IMR-90 (cell line): ENCODE results near the gene SYT17. TPM values are rescaled to one million over a fixed set of nuclear protein-coding genes. Genes with fewer than 3 reads are reported as not detected.

ENCODE experiments used
- ATAC-seq: fragments of 200-7000 bp; cut with Tn5 transposase; 2 replicates; pipeline ENCODE4 v1.9.1; 2020; ENCODE audit warnings: low read depth, mild to moderate bottlenecking, moderate library complexity
- BruUV-seq: library from RNA; stranded (reverse); fragments of 400-500 nt; replicated peaks from 2 replicates; lab custom pipeline; 2021; lab: Mats Ljungman, UMichigan
- CTCF ChIA-PET: fragments of 300-600 bp; formaldehyde crosslinking; extraction: SDS; loops from one replicate; lab custom pipeline; 2021; ENCODE audit warnings: antibody characterized with exemption; lab: Yijun Ruan, JAX
- POLR2A ChIA-PET: fragments of 300-600 bp; sonication (Branson Sonifier 250); formaldehyde crosslinking; loops from one replicate; lab custom pipeline; 2022; ENCODE audit warnings: antibody characterized with exemption; ENCODE audit not compliant: unreplicated experiment; lab: Charles Lee
- DNase-seq: peaks from one replicate; pipeline ENCODE4 v3.0.0; 2013
- H2AFZ ChIP-seq: replicated peaks from 2 replicates; pipeline ENCODE3; 2013; ENCODE audit warnings: low read length, mild to moderate bottlenecking; ENCODE audit not compliant: poor library complexity
- H2AK5ac ChIP-seq: 2 replicates; pipeline ENCODE4 v1.6.1; 2013; ENCODE audit warnings: low read depth, low read length, inconsistent platforms
- H2AK9ac ChIP-seq: replicated peaks from 2 replicates; pipeline ENCODE3; 2013; ENCODE audit warnings: mild to moderate bottlenecking, low read depth, low read length, moderate library complexity; ENCODE audit not compliant: poor library complexity
- H2BK120ac ChIP-seq: 2 replicates; pipeline ENCODE4 v1.6.1; 2013; ENCODE audit warnings: low read depth, low read length, inconsistent platforms
- H2BK15ac ChIP-seq: 3 replicates; pipeline ENCODE4 v1.6.1; 2013; ENCODE audit warnings: low read depth, low read length, inconsistent platforms
- H2BK20ac ChIP-seq: 2 replicates; pipeline ENCODE4 v1.6.1; 2013; ENCODE audit warnings: low read depth, mild to moderate bottlenecking, inconsistent platforms, low read length, moderate library complexity
- H2BK5ac ChIP-seq: 2 replicates; pipeline ENCODE4 v1.6.1; 2013; ENCODE audit warnings: mild to moderate bottlenecking, low read depth, low read length, inconsistent platforms; ENCODE audit not compliant: poor library complexity, severe bottlenecking
- H3K14ac ChIP-seq: replicated peaks from 2 replicates; pipeline ENCODE4 v1.6.1; 2013; ENCODE audit warnings: low read depth, low read length, inconsistent platforms
- H3K18ac ChIP-seq: 2 replicates; pipeline ENCODE4 v1.6.1; 2013; ENCODE audit warnings: low read depth, low read length, control low read depth
- H3K23ac ChIP-seq: 2 replicates; pipeline ENCODE4 v1.6.1; 2013; ENCODE audit warnings: low read depth, low read length, inconsistent platforms
- H3K27ac ChIP-seq: 2 replicates; pipeline ENCODE4 v1.5.1; 2013; ENCODE audit warnings: mild to moderate bottlenecking, control low read depth, low read length; ENCODE audit not compliant: insufficient read depth
- H3K27me3 ChIP-seq: 2 replicates; pipeline ENCODE4 v1.6.1; 2013; ENCODE audit warnings: low read length; ENCODE audit not compliant: control insufficient read depth, insufficient read depth
- H3K36me3 ChIP-seq: 2 replicates; pipeline ENCODE4 v1.6.1; 2013; ENCODE audit warnings: low read length, mixed read lengths; ENCODE audit not compliant: control insufficient read depth, insufficient read depth
- H3K4ac ChIP-seq: 2 replicates; pipeline ENCODE4 v1.6.1; 2013; ENCODE audit warnings: low read depth, low read length, inconsistent platforms
- H3K4me1 ChIP-seq: 2 replicates; pipeline ENCODE4 v1.6.1; 2013; ENCODE audit warnings: low read length, mixed read lengths; ENCODE audit not compliant: control insufficient read depth, insufficient read depth
- H3K4me2 ChIP-seq: 2 replicates; pipeline ENCODE4 v1.6.1; 2013; ENCODE audit warnings: low read depth, mild to moderate bottlenecking, control low read depth, low read length, moderate library complexity
- H3K4me3 ChIP-seq: 2 replicates; pipeline ENCODE4 v1.5.1; 2013; ENCODE audit warnings: low read depth, mild to moderate bottlenecking, control low read depth, low read length, moderate library complexity; ENCODE audit not compliant: insufficient read depth
- H3K56ac ChIP-seq: 2 replicates; pipeline ENCODE4 v1.6.1; 2013; ENCODE audit warnings: low read length, inconsistent platforms; ENCODE audit not compliant: insufficient read depth; ENCODE audit errors: extremely low read depth
- H3K79me1 ChIP-seq, 2 experiments: 2 replicates each; pipeline ENCODE4 v1.6.1; 2013; ENCODE audit warnings: low read length in 2 of 2, inconsistent platforms in 1 of 2, low read depth in 1 of 2
- H3K9ac ChIP-seq: 2 replicates; pipeline ENCODE4 v1.6.1; 2013; ENCODE audit warnings: low read depth, low read length, control low read depth
- H3K9me1 ChIP-seq: 2 replicates; pipeline ENCODE4 v1.6.1; 2013; ENCODE audit warnings: low read length, inconsistent platforms; ENCODE audit not compliant: insufficient read depth
- H3K9me3 ChIP-seq: 2 replicates; pipeline ENCODE4 v1.6.1; 2013; ENCODE audit warnings: low read length; ENCODE audit not compliant: control insufficient read depth, insufficient read depth
- H4K20me1 ChIP-seq: 2 replicates; pipeline ENCODE4 v1.6.1; 2013; ENCODE audit warnings: low read length, inconsistent platforms; ENCODE audit not compliant: insufficient read depth
- H4K5ac ChIP-seq: 2 replicates; pipeline ENCODE4 v1.6.1; 2013; ENCODE audit warnings: mild to moderate bottlenecking, low read depth, low read length, control low read depth
- H4K8ac ChIP-seq, 2 experiments: 2 replicates each; pipeline ENCODE4 v1.6.1; 2013; ENCODE audit warnings: low read depth in 2 of 2, low read length in 2 of 2, control low read depth in 1 of 2, inconsistent platforms in 1 of 2
- H4K91ac ChIP-seq: 2 replicates; pipeline ENCODE4 v1.6.1; 2013; ENCODE audit warnings: low read depth, low read length, inconsistent platforms; ENCODE audit not compliant: insufficient read depth
- BHLHE40 ChIP-seq: fragments of 150-350 bp; IDR thresholded peaks from 2 replicates; pipeline ENCODE4 v1.6.1; 2016; ENCODE audit warnings: mild to moderate bottlenecking, low read depth, low read length
- CEBPB ChIP-seq: IDR thresholded peaks from 2 replicates; pipeline ENCODE4 v1.6.1; 2012; ENCODE audit warnings: low read depth, low read length, improper control_type of control experiment
- FOS ChIP-seq: fragments of 150-350 bp; IDR thresholded peaks from 2 replicates; pipeline ENCODE4 v1.6.1; 2016; ENCODE audit warnings: low read depth, low read length
- MAFK ChIP-seq: IDR thresholded peaks from 2 replicates; pipeline ENCODE4 v1.6.1; 2012; ENCODE audit warnings: low read depth, low read length, improper control_type of control experiment
- MXI1 ChIP-seq: IDR thresholded peaks from 2 replicates; pipeline ENCODE4 v1.6.1; 2012; ENCODE audit warnings: low read depth, mild to moderate bottlenecking, low read length, moderate library complexity, borderline replicate concordance
- NFE2L2 ChIP-seq: fragments of 150-350 bp; IDR thresholded peaks from 2 replicates; pipeline ENCODE4 v1.6.1; 2016; ENCODE audit warnings: low read depth, mild to moderate bottlenecking, low read length
- POLR2A ChIP-seq: IDR thresholded peaks from 2 replicates; pipeline ENCODE4 v1.6.1; 2012; ENCODE audit warnings: mild to moderate bottlenecking, low read depth, low read length
- RFX5 ChIP-seq: IDR thresholded peaks from 2 replicates; pipeline ENCODE4 v1.8.0; 2012; ENCODE audit warnings: low read depth, mild to moderate bottlenecking, low read length, moderate library complexity
- WGBS, 2 experiments: methylation state at CpG; one replicate each; pipeline versions ENCODE4 v1.1.5 to v1.1.7; 2013; ENCODE audit warnings: missing lambda C conversion rate in 2 of 2; ENCODE audit not compliant: insufficient read length in 1 of 2; ENCODE audit errors: extremely low coverage in 2 of 2; 5-methylcytosine and 5-hydroxymethylcytosine counted together
- dilution Hi-C: fragments of 300-500 bp; cut with HindIII; formaldehyde crosslinking; loops from one replicate; pipeline ENCODE4 v1.14.3; 2018; ENCODE audit warnings: low sequenced_read_pairs; ENCODE audit not compliant: unreplicated experiment
- in situ Hi-C: fragments of 300-500 bp; cut with MboI; formaldehyde crosslinking; loops from 3 replicates; pipeline ENCODE4 v1.14.3; 2019; ENCODE audit warnings: low sequenced_read_pairs, inconsistent platforms, mixed read lengths
- intact Hi-C: fragments of 100-400 bp; cut with micrococcal nuclease; formaldehyde crosslinking; loops from 2 replicates; pipeline ENCODE4 v1.10.0; 2022
- polyA plus RNA-seq, 3 experiments: library from polyadenylated mRNA; depleted of rRNA; stranded (reverse); fragments of >200 nt; gene quantifications; 2 replicates each; pipeline ENCODE4 v1.2.3, GENCODE V29; 2012; ENCODE audit warnings: low replicate concordance in 1 of 3
- total RNA-seq: library from RNA; depleted of rRNA; stranded (reverse); fragments of >200 nt; gene quantifications from 2 replicates; pipeline ENCODE4 v1.2.3, GENCODE V29; 2012

SYT17 gene
- total and polyA plus RNA-seq, 2 of the 4 experiments (the other 2 are of a cell fraction) = not detected

GRCh38 chr16:19118938-19119431 is 49.1 kb upstream of the SYT17 start:
- DNase-seq (peak; percentile 95), ATAC-seq (peak; percentile 53)
- peak overlapping the region; percentile 98 for H2BK5ac ChIP-seq
- H3K27me3 ChIP-seq = no peaks in the 10 kb centered on the region
- H2AFZ ChIP-seq = peak overlapping the region; percentile 5
- peaks cover 50% of the 10 kb centered on the region for H4K20me1 ChIP-seq
- H3K9ac ChIP-seq = peak overlapping the region; percentile 97
- dilution Hi-C loops (no loop called here), intact Hi-C loops (no loop called here), in situ Hi-C loops (loop anchor here (25.0 kb wide), 2 partner anchors 593 to 768 kb away; partner anchors contain the start of genes GPRC5B, IQCK and KNOP1)
- peak overlapping the region; percentile 95 for H3K4me2 ChIP-seq
- BruUV-seq = no TSS peak
- H2AK5ac ChIP-seq = peak overlapping the region; percentile 78
- peak overlapping the region; percentile 90 for H4K91ac ChIP-seq
- peak overlapping the region; percentile 53; the same call in 1 of the 3 replicates for H2BK15ac ChIP-seq
- H2BK20ac ChIP-seq = peak overlapping the region; percentile 86
- peak overlapping the region; percentile 96 for H3K27ac ChIP-seq
- H3K56ac ChIP-seq = peak overlapping the region; percentile 91
- H3K36me3 ChIP-seq = peaks cover 26% of the 10 kb centered on the region
- peaks cover 8% of the 10 kb centered on the region for H3K9me1 ChIP-seq
- peak overlapping the region; percentile 95 for H3K18ac ChIP-seq
- H2AK9ac ChIP-seq = peak overlapping the region; percentile 86
- ChIA-PET CTCF (interaction anchor here (0.6 to 1.2 kb wide), 4 partner anchors 13 to 135 kb away, joined by 3 to 4 read pairs (median 4); partner anchors contain the start of gene TMC7), POLR2A (interaction anchor here (0.7 to 1.9 kb wide), 2 partner anchors 12 to 331 kb away, joined by 4 to 16 read pairs; no protein-coding TSS in a partner anchor)
- H2BK120ac ChIP-seq = peak overlapping the region; percentile 93
- H3K23ac ChIP-seq = peak overlapping the region; percentile 99
- H3K4me3 ChIP-seq = peak overlapping the region; percentile 67
- H3K79me1 ChIP-seq = peaks cover 7 to 68% of the 10 kb centered on the region in 2 experiments; a peak in 3 of 4 replicates
- peak overlapping the region; percentile 97 for H3K14ac ChIP-seq
- H3K4me1 ChIP-seq = peaks cover 32% of the 10 kb centered on the region
- WGBS, 2 experiments = 6% methylated on average over 6 of the region's 6 CpGs; no CpG with 5 or more reads in 1 of the 2 experiments
- H3K9me3 ChIP-seq = no peaks in the 10 kb centered on the region
- H4K8ac ChIP-seq = peak overlapping the region; percentile 50 to 93; a peak in 3 of 4 replicates
- peak; percentile 37; the same call in 1 of the 2 replicates for TF ChIP-seq CEBPB
- TF ChIP-seq NFE2L2 = peak; percentile 85
- peak; percentile 89 for TF ChIP-seq FOS
- TF ChIP-seq MAFK = no peak
- TF ChIP-seq BHLHE40 = no peak
- no peak for TF ChIP-seq MXI1
- no peak for TF ChIP-seq RFX5
- no peak for TF ChIP-seq POLR2A
- peak overlapping the region; percentile 95 for H3K4ac ChIP-seq
- peak overlapping the region; percentile 87 for H4K5ac ChIP-seq
